ENCODE measurements around the gene ZCCHC12. TPM values are rescaled to one million over a fixed set of nuclear protein-coding genes. Genes with fewer than 3 reads are reported as not detected.

The ZCCHC12 gene
- not detected in 2 replicates for total RNA-seq (2014; rRNA removed; shearing (Covaris generic))
- not detected in 2 replicates for polyA plus RNA-seq (2016; fragmentation: Nextera tagmentation; extraction: Ambion mirVana)

DNA sequence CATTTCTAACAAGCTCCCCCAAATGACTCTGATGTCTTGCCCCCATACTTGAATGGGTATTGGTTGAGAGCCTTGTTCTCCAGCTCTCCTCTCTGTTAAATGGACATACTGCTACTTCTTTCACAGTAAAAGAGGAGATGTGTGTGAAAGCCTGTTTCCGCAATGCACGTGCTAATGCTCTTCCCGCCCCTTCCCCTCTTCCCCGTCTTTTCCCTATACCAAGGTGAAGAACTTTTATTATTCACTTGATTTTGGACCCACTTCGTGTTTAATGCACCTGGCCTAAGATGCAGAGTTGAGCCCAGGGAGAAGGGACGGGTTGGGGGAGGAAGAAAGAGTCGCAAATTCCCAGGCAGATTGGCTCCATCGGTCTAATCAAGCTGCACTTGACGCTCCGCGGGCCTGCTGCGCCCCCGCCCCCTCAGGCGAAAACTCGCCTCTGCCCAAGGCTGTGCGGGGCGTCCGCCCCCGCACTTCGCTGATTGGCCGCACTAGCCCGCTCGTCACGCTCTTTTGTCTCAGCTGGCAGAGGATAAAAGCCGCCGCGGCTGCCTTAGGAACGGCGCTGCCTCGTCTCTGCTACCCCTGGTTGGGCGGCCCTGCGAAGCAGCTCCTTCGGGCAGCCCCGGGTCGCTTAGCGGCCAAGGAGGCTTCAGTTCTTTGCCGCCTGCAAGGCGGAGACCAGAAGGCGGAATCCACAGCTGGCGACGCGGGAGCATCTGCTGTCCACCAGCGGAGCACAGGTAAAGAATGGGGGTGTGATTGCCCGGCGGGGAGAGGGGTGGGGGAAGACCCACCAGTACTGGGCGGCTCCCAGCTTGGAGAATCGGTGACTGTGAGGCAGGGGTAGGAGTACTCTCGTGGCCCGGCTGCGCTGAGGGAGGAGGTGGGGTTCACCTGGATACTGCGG, at the start of gene ZCCHC12:
TSS of gene ZCCHC12 (plus strand) at position 562 of the 910 bp plus-strand sequence. CDS start 1,421 bp downstream, outside the sequence.
- Histone ChIP-seq H2AFZ (peak within 1 kb of the TSS; percentile 63), H3K4me3 (peak within 1 kb of the TSS; percentile 59), H3K9ac (no peak within 1 kb of the TSS), H3K9me2 (ENCODE audit: insufficient read depth) (no peaks in the 10 kb centered on the region), H3K9me3 (ENCODE audit: low read depth) (no peaks in the 10 kb centered on the region), H3F3A (ENCODE audit: insufficient read depth) (no peaks in the 10 kb centered on the region), H4K20me1 (ENCODE audit: insufficient read depth) (no peaks in the 10 kb centered on the region), H3K4me2 (ENCODE audit: unreplicated experiment) (peak within 1 kb of the TSS; percentile 71), H3K27me3 (replicated peaks; ENCODE audit: insufficient read depth) (peaks cover 10% of the 10 kb centered on the region), H3K79me2 (ENCODE audit: insufficient read depth) (no peaks in the 10 kb centered on the region), H3K27ac (no peak within 1 kb of the TSS), H3K36me3 (ENCODE audit: low read depth) (no peaks in the 10 kb centered on the region), H3K4me1 (ENCODE audit: insufficient read depth) (no peaks in the 10 kb centered on the region)
- 8 to 9% methylated on average over 25 to 41 of the region's 51 CpGs for WGBS, 2 experiments (ENCODE audit: low coverage in 1 of 2, low lambda C conversion rate in 2 of 2, missing lambda C conversion rate in 2 of 2)
- no peak for TF ChIP-seq EZH2 (IDR thresholded peaks at IDR 0.05; ENCODE audit: insufficient read depth, poor library complexity, severe bottlenecking)
- TF ChIP-seq EZH2phosphoT487 (IDR thresholded peaks at IDR 0.05; ENCODE audit: insufficient read depth, low read depth): no peak
- in situ Hi-C loops (cut with MboI): loop anchor here (25.0 kb wide), 1 partner anchor 361 kb away; no protein-coding TSS in a partner anchor
- DNase-seq: peak; percentile 57

- no peak for DNase-seq
- Histone ChIP-seq H3K9me2 (ENCODE audit: insufficient read depth) (no peaks in the 10 kb centered on the region), H4K20me1 (ENCODE audit: insufficient read depth) (no peaks in the 10 kb centered on the region), H3K27ac (peak overlapping the region; percentile 70), H3K27me3 (replicated peaks; ENCODE audit: insufficient read depth) (no peaks in the 10 kb centered on the region), H3K9me3 (ENCODE audit: low read depth) (no peaks in the 10 kb centered on the region), H3K4me2 (ENCODE audit: unreplicated experiment) (no peak overlapping the region), H3K36me3 (ENCODE audit: low read depth) (no peaks in the 10 kb centered on the region), H3K4me3 (no peak overlapping the region), H3F3A (ENCODE audit: insufficient read depth) (no peaks in the 10 kb centered on the region), H3K4me1 (ENCODE audit: insufficient read depth) (peaks cover 14% of the 10 kb centered on the region), H2AFZ (no peak overlapping the region), H3K9ac (no peak overlapping the region), H3K79me2 (ENCODE audit: insufficient read depth) (no peaks in the 10 kb centered on the region)
- TF ChIP-seq EZH2 (IDR thresholded peaks at IDR 0.05; ENCODE audit: insufficient read depth, poor library complexity, severe bottlenecking): no peak
- TF ChIP-seq EZH2phosphoT487 (IDR thresholded peaks at IDR 0.05; ENCODE audit: insufficient read depth, low read depth): no peak
- in situ Hi-C loops (cut with MboI): no loop called here
- WGBS, 2 experiments (ENCODE audit: low coverage in 1 of 2, low lambda C conversion rate in 2 of 2, missing lambda C conversion rate in 2 of 2): 28 to 41% methylated on average over 2 of the region's 2 CpGs
These were observed 44.0 kb upstream of the ZCCHC12 start for GRCh38 chrX:118779581-118779980.

GRCh38 chrX:118780509-118780908, 43.1 kb upstream of the ZCCHC12 start:
- no peaks in the 10 kb centered on the region for H3K9me2 ChIP-seq (ENCODE audit: insufficient read depth)
- no peaks in the 10 kb centered on the region for H3K9me3 ChIP-seq (ENCODE audit: low read depth)
- no peak overlapping the region for H2AFZ ChIP-seq
- peak overlapping the region; percentile 70 for H3K27ac ChIP-seq
- H3K4me2 ChIP-seq (ENCODE audit: unreplicated experiment): no peak overlapping the region
- in situ Hi-C loops (cut with MboI): no loop called here
- no peaks in the 10 kb centered on the region for H3K79me2 ChIP-seq (ENCODE audit: insufficient read depth)
- 5 to 6% methylated on average over 2 of the region's 2 CpGs for WGBS, 2 experiments (ENCODE audit: low coverage in 1 of 2, low lambda C conversion rate in 2 of 2, missing lambda C conversion rate in 2 of 2)
- H3K4me3 ChIP-seq: no peak overlapping the region
- H4K20me1 ChIP-seq (ENCODE audit: insufficient read depth): no peaks in the 10 kb centered on the region
- no peaks in the 10 kb centered on the region for H3K36me3 ChIP-seq (ENCODE audit: low read depth)
- peak; percentile 28 for DNase-seq
- peaks cover 14% of the 10 kb centered on the region for H3K4me1 ChIP-seq (ENCODE audit: insufficient read depth)
- H3K9ac ChIP-seq: peak overlapping the region; percentile 28; the same call in 1 of the 2 replicates
- H3F3A ChIP-seq (ENCODE audit: insufficient read depth): no peaks in the 10 kb centered on the region
- H3K27me3 ChIP-seq (replicated peaks; ENCODE audit: insufficient read depth): no peaks in the 10 kb centered on the region
- TF ChIP-seq EZH2phosphoT487 (IDR thresholded peaks at IDR 0.05; ENCODE audit: insufficient read depth, low read depth) (no peak), EZH2 (IDR thresholded peaks at IDR 0.05; ENCODE audit: insufficient read depth, poor library complexity, severe bottlenecking) (no peak)

DNA sequence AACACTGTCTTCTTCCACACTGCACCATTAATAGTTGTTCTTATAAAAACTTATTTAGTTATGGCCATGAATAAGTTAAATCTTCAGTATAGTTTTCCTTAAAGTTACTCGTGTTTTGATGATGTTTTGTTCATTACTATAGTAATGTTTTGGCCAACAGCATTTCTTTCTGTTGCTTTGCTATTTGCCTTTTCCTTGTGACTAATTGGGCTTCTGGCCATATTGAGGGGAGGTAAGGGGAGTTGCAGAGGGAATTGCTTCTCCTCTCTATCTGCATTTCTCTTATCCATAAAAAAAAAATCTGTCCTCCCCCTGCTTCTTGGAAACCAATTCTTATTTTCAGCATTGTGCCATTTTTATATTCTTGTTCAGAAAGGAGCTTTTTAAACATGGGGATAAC, 42.7 kb upstream of the ZCCHC12 start:
- Histone ChIP-seq H3K36me3 (ENCODE audit: low read depth) (no peaks in the 10 kb centered on the region), H3K4me2 (ENCODE audit: unreplicated experiment) (no peak overlapping the region), H3K4me1 (ENCODE audit: insufficient read depth) (peaks cover 14% of the 10 kb centered on the region), H3K79me2 (ENCODE audit: insufficient read depth) (no peaks in the 10 kb centered on the region), H3K27me3 (replicated peaks; ENCODE audit: insufficient read depth) (no peaks in the 10 kb centered on the region), H3K4me3 (no peak overlapping the region), H4K20me1 (ENCODE audit: insufficient read depth) (no peaks in the 10 kb centered on the region), H3K27ac (peak overlapping the region; percentile 70), H3K9ac (peak overlapping the region; percentile 28; the same call in 1 of the 2 replicates), H3K9me2 (ENCODE audit: insufficient read depth) (no peaks in the 10 kb centered on the region), H2AFZ (no peak overlapping the region), H3K9me3 (ENCODE audit: low read depth) (no peaks in the 10 kb centered on the region), H3F3A (ENCODE audit: insufficient read depth) (no peaks in the 10 kb centered on the region)
- peak; percentile 48 for DNase-seq
- 0 to 11% methylated on average over 1 of the region's 1 CpG for WGBS, 2 experiments (ENCODE audit: low coverage in 1 of 2, low lambda C conversion rate in 2 of 2, missing lambda C conversion rate in 2 of 2)
- in situ Hi-C loops (cut with MboI): no loop called here
- TF ChIP-seq EZH2phosphoT487 (IDR thresholded peaks at IDR 0.05; ENCODE audit: insufficient read depth, low read depth) (no peak), EZH2 (IDR thresholded peaks at IDR 0.05; ENCODE audit: insufficient read depth, poor library complexity, severe bottlenecking) (no peak)

Measured in GM23248 (cell line).